ENCODE results near the gene FGD2. TPM values are rescaled to one million over a fixed set of nuclear protein-coding genes. Genes with fewer than 3 reads are reported as not detected.

Gene FGD2
- polyA plus RNA-seq, 1 experiment: not detected

DNA sequence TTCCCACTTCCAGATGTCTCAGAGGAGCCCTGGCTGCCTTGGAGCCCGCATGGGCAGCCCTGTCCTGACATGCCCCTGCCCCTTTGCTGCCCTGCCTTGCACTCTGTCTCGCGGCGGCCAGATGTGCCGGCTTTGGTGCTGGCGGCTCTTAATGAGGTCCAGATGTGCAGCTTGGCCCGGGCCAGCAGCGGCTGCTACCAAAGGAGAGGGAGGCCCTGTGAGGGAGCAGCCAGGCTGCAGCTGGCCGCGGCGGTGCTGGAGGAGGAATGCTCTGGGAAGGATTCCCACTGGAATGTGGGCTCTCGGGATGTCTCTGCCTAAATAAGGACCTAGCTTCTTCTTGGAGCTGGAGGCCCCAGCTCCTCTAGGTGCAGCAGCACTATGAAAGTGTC is 72.4 kb downstream of the FGD2 start:
- H3K36me3 ChIP-seq (ENCODE audit: control insufficient read depth, insufficient read depth, low read length): no peaks in the 10 kb centered on the region
- H3K27me3 ChIP-seq (ENCODE audit: control insufficient read depth, insufficient read depth, low read length): peaks cover 3% of the 10 kb centered on the region; the same call in 1 of the 2 replicates
- peak; percentile 94 for DNase-seq (ENCODE audit: low read depth)
- ChIA-PET POLR2A (interaction anchor here (0.5 to 1.0 kb wide), 2 partner anchors 11 to 86 kb away, joined by 4 read pairs; no protein-coding TSS in a partner anchor), CTCF (interaction anchor here (0.7 to 1.5 kb wide), 5 partner anchors 11 to 93 kb away, joined by 3 to 5 read pairs (median 3); no protein-coding TSS in a partner anchor)
- H3K4me3 ChIP-seq (ENCODE audit: low read depth, low read length): no peak overlapping the region
- TF ChIP-seq, protein P1, sequence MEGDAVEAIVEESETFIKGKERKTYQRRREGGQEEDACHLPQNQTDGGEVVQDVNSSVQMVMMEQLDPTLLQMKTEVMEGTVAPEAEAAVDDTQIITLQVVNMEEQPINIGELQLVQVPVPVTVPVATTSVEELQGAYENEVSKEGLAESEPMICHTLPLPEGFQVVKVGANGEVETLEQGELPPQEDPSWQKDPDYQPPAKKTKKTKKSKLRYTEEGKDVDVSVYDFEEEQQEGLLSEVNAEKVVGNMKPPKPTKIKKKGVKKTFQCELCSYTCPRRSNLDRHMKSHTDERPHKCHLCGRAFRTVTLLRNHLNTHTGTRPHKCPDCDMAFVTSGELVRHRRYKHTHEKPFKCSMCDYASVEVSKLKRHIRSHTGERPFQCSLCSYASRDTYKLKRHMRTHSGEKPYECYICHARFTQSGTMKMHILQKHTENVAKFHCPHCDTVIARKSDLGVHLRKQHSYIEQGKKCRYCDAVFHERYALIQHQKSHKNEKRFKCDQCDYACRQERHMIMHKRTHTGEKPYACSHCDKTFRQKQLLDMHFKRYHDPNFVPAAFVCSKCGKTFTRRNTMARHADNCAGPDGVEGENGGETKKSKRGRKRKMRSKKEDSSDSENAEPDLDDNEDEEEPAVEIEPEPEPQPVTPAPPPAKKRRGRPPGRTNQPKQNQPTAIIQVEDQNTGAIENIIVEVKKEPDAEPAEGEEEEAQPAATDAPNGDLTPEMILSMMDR (IDR thresholded peaks at IDR 0.05; ENCODE audit: insufficient read depth, low read depth, low read length): no peak

Other genes starting within 250 kb of the FGD2 start
- 0.09 and 0.10 TPM in 2 replicates for gene CPNE5, start 166.2 kb upstream of the FGD2 start, polyA plus RNA-seq (2011; rRNA removed)
- gene PPIL1, start 130.9 kb upstream of the FGD2 start, polyA plus RNA-seq (2011; rRNA removed): 23.4 and 34.8 TPM in 2 replicates
- 66.0 and 71.4 TPM in 2 replicates for gene C6orf89, start 119.7 kb upstream of the FGD2 start, polyA plus RNA-seq (2011; rRNA removed)
- gene PI16, start 50.9 kb upstream of the FGD2 start, polyA plus RNA-seq (2011; rRNA removed): 0.09 and 0.21 TPM in 2 replicates
- 123 and 207 TPM in 2 replicates for gene MTCH1, start 19.5 kb upstream of the FGD2 start, polyA plus RNA-seq (2011; rRNA removed)
- 13.9 and 20.7 TPM in 2 replicates for gene PIM1, start 164.5 kb downstream of the FGD2 start, polyA plus RNA-seq (2011; rRNA removed)

Data from BJ (cell line).